Measurements from ENCODE around the gene ZHX3.
A peak's percentile ranks its signal among the peaks of the same experiment; 100 is the strongest.
"Not testable (repeated sequence)": the region's sequence is repeated elsewhere in the genome, so short reads cannot be mapped to it uniquely, and the experiment has no call there.

The ZHX3 gene

GRCh38 chr20:41260734-41261220 is 56.8 kb downstream of the ZHX3 start:
- no peak for DNase-seq

- DNase-seq, result no peak
Measured at GRCh38 chr20:41259309-41259708, 58.2 kb downstream of the ZHX3 start.

GRCh38 chr20:41258474-41258873 is 59.1 kb downstream of the ZHX3 start:
- DNase-seq, result no peak

- DNase-seq, result no peak
Measured at GRCh38 chr20:41256516-41256915, 61.0 kb downstream of the ZHX3 start.

- no peak for DNase-seq
Measured at GRCh38 chr20:41255655-41256054, 61.9 kb downstream of the ZHX3 start.

- peak; percentile 33 for DNase-seq
Measured at GRCh38 chr20:41249411-41250281, 67.9 kb downstream of the ZHX3 start.

GRCh38 chr20:41248368-41249024 is 69.0 kb downstream of the ZHX3 start:
- DNase-seq, result peak; percentile 21

- DNase-seq, result no peak
Measured at GRCh38 chr20:41247523-41248367, 69.8 kb downstream of the ZHX3 start.

GRCh38 chr20:41245086-41245707 is 72.3 kb downstream of the ZHX3 start:
- no peak for DNase-seq

- no peak for DNase-seq
Measured at GRCh38 chr20:41242807-41243206, 74.7 kb downstream of the ZHX3 start.

GRCh38 chr20:41242352-41242751 is 75.2 kb downstream of the ZHX3 start:
- no peak for DNase-seq

- not testable (repeated sequence) for DNase-seq
Measured at GRCh38 chr20:41237233-41237632, 80.3 kb downstream of the ZHX3 start.

GRCh38 chr20:41236818-41237217 is 80.7 kb downstream of the ZHX3 start:
- DNase-seq, result not testable (repeated sequence)

- no peak for DNase-seq
Measured at GRCh38 chr20:41234546-41234945, 83.0 kb downstream of the ZHX3 start.

- no peak for DNase-seq
Measured at GRCh38 chr20:41234041-41234440, 83.5 kb downstream of the ZHX3 start.

- DNase-seq, result no peak
Measured at GRCh38 chr20:41232973-41233926, 84.3 kb downstream of the ZHX3 start.

GRCh38 chr20:41231136-41231535 is 86.4 kb downstream of the ZHX3 start:
- DNase-seq, result no peak

GRCh38 chr20:41230136-41230535 is 87.4 kb downstream of the ZHX3 start:
- DNase-seq, result no peak

- no peak for DNase-seq
Measured at GRCh38 chr20:41229259-41229658, 88.3 kb downstream of the ZHX3 start.

- DNase-seq, result no peak
Measured at GRCh38 chr20:41228858-41229257, 88.7 kb downstream of the ZHX3 start.

GRCh38 chr20:41226426-41226825 is 91.1 kb downstream of the ZHX3 start:
- no peak for DNase-seq
